Left cardiac atrium (tissue), 4 donors: ENCODE measurements around the gene HADHA. TPM values are rescaled to one million over a fixed set of nuclear protein-coding genes. Genes with fewer than 3 reads are reported as not detected.
"Not testable (repeated sequence)": the region's sequence is repeated elsewhere in the genome, so short reads cannot be mapped to it uniquely, and the experiment has no call there.

Source experiments
- ATAC-seq, 2 donors: fragments of 200-7000 bp; cut with Tn5 transposase; one replicate each; pipeline ENCODE4 v1.9.1; 2020; ENCODE audit warnings: mild to moderate bottlenecking in 2 of 2, moderate library complexity in 2 of 2
- DNase-seq: peaks from one replicate; pipeline ENCODE4 v3.0.0-alpha.2; 2020
- intact Hi-C, 2 donors: fragments of 100-400 bp; cut with DNase I; formaldehyde crosslinking; loops; one replicate each; pipeline versions ENCODE4 v1.14.1 to v1.15.1; 2022 to 2023
- total RNA-seq, 2 donors: library from RNA; stranded (reverse); fragmentation: NEBNext Ultra II Directional; extraction: Animal tissue kit (Norgen Biotek cat#: 25700); gene quantifications; one replicate each; pipeline ENCODE4 v1.2.1, GENCODE V29; 2021
- donor health status: DM: no; HTN: yes; CAD: no.
- donor health status: DM: no; HTN: yes; CAD: no; lungs with severe emphysema.
- donor health status: DM: yes; HTN: yes; CAD: no.
- donor health status: Dilated cardiomyopathy.

The HADHA gene
- total RNA-seq, 2 donors from 2014 or later: 330 to 349 TPM

DNA sequence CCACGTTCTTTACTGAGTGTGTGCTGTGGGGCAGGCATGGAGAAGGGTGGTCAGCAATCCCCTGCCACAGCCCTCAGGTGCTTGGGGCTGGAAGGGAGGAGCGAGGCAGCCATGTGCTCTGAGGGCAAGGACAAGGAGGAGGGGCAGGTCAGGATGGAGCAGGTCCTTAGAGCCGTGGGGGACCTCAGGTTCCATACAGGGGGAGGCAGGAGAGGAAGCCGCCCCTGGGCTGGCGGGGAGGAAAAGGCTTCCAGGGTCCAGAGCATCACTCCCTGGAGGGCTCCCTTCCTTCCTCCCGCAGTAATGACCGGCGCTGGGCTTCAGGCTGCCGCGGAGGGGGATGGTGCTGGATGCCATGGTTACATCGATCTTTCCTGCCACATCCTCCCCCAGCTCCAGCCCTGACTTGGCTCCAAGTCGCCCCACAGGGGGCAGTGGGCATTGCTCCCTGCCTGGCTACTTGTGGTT is 65.0 kb downstream of the HADHA start:
- peak in 1 of 2 donors; percentile 16 for ATAC-seq
- intact Hi-C loops: no loop called here
- DNase-seq: no peak

DNA sequence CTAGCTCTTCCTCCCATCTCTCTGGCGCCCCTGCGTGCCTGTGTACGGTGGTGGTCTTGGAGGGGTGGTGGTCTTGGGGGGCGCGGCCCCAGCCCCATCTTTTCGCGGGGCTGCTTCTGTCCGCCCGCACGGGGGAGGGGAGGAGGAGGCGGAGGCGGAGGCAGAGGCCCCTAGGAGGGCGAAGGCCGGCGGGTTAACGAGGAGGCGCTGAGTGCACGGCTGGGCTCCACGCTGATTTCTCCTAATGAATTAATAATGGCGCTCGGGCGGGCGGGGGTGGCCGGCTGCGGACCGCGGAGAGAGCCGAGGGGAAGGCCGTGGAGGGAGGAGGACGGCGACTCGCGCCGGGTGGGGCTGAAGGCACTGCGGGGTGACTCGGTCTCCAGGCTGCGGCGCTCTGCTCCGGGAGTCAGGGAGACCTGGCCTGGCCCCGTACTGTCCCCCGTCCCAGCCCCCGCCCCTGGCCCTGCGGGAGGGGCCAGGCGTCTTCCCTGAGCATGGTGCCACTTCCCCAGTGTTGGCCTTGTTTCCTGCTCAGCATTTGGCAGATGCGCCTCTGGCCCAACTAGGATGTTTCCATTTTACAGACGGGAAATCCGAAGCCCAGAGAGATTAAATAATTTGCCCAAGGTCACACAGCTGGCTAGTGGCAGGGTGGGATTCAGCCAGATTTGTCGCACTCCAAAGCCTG is 65.5 kb downstream of the HADHA start:
- ATAC-seq: peak; percentile 59 to 68
- no peak for DNase-seq
- intact Hi-C loops: no loop called here

DNA sequence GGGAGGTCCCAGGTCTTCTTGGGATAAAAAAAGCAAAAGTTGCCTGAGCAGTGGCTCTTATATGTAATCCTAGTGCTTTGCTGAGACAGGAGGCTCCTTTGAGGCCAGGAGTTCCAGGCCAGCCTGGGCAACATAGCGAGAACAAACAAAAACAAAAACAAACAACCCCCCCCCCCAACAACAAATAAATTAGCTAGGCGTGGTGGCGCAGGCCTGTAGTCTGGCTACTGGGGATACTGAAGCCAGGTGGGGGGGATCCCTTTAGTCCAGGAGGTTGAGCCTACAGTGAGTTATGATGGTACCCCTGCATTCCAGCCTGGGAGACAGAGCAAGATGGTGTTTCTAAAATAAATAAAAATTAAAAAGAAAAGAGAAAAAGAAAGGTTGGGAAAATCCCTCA is 66.2 kb downstream of the HADHA start:
- DNase-seq: no peak
- ATAC-seq: no peak
- intact Hi-C loops: no loop called here

DNA sequence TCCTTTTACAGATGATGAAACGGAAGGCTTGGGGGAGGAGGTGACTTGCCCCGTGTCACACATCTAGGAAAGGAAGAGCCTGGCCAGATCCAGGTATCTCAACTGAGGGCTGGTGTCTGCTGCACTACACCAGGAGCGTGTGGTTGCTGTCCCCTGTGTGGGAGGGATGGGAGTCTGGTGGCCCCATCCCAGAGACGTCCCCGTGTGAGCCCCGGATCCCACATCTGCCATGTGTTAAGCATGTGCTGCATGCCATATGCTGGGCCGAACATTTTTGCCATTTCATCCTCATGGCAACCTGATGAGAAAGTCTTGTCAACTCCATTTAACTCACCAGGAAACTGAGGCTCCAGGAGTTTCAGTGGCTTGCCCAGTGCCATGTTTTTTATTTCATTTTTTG is 67.3 kb downstream of the HADHA start:
- no peak for DNase-seq
- intact Hi-C loops: no loop called here
- no peak for ATAC-seq

DNA sequence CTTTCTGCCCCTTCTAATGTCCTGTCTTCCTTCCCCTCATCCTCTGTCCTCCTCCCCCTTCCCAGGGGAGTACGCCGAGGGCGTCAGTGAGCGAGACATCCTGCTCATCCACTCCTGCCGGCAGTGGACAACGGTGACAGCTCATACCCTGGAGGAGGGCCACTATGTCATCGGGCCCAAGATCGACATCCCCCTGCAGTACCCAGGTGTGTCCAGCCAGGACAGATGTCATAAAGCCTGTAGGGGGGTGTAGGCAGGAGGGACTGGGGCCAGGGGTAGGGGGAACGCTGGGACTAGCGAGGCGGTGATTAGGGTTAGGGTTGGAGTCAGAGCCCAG is 68.2 kb downstream of the HADHA start:
- ATAC-seq (no peak), DNase-seq (no peak)
- intact Hi-C loops: no loop called here

DNA sequence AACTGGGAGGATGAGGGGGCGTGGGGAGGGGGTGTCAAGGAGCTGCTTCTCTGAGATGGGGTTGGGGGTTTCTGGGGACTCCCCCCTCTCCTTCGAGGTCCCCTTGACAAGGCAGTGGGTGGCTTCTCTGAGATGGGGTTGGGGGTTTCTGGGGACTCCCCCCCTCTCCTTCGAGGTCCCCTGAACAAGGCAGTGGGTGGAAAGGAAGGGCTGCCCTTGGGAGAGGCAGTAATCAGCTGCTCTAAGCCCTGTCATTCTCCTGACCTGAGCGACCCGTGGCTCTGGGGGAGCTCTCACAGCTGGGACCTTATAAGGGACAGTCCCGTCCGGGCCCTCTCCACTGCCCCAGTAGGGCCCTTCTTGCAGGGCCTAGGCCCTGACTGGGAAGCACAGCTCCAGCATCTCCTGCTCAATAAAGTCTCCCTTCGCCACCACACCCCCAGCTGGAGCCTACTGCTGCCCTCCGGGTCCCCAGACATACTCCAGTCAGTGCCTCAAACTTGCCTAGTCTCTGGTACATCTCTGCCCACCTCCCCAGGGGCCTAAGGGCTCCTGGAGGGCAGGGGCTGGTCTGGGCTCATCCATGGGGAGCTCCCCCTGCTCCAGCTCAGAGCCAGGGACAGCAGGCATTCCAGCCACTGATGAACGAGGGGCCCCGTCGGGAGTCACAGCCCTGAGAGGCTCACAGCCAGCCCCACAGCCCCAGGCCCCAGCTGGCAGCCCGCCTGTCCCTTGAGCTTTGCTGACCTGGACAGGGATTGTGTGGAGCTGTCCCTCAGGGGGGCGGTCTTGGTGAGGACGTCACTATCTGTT is 68.8 kb downstream of the HADHA start:
- intact Hi-C loops: no loop called here
- DNase-seq (no peak), ATAC-seq (no peak)

DNA sequence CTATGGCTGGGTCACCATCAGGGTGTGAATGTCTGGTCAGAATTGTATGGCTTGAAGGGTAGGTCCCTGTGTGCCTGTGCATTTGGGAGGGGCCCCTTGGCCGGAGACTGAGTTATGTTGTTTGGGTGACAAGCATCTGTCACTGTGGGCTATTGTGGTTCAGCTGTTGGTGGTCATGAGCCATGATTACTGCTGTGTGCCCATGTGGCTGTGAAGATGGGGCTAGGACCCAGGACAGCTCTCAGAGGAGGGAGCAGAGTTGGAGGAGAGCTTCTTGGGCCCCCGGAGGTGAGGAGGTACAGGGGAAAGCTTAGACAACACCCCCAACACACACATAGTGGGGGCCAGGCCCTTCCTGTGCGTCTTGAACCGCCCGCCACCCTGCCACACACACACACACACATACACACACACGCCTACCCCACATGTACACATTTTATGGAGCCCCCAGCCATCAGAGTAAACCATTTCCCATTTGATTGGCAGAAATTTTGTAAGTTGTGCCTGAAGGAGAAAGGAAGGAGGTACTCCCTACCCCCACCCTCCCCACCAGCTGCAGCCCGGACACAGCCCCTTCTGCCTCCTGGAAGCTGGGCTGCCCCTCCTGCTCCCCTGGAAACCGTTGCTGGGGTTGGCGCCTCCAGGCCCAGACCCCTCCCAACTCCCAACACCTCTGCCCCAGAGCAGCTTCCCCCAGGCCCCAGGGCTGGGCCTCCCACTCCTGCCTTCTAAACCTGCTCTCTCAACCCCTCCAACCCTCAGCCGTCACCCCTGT is 69.6 kb downstream of the HADHA start:
- intact Hi-C loops: no loop called here
- DNase-seq: no peak
- ATAC-seq: no peak

DNA sequence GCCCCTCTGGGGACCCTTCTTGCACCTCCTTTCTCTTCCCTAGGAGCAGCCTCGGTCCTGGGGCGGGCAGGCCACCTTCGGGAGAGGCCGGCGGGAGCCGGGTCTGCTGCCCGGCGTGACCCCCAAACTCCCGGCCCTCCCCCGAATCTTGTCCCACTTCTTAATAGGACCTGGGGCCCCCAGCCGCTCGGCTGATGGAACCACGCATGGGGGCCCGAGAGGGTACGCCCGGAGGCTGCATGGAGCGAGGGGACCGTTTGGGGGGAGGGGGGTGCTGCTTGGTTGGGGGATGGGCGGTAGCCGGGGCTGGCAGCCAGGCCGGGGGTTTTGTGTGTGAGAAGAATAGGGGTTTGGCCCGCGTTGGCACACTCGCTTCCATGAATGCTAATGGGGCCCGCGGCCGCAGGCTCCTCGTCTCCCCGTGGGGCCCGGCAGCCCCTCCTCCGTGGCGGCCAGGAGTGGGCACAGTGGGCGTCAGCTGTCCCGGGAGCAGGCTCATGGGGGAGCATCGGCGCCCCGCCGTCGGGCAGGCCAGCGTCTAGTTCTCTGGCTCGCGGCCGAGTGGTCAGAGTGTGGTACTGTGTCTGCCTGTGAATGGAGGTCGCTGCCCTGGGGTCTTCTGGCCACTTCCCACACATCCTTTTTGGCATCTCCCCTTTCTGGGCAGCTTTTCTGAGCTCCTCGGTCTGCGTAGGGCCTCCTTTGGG is 70.5 kb downstream of the HADHA start:
- DNase-seq (no peak), ATAC-seq (peak in 1 of 2 donors; percentile 13)
- intact Hi-C loops: no loop called here

DNA sequence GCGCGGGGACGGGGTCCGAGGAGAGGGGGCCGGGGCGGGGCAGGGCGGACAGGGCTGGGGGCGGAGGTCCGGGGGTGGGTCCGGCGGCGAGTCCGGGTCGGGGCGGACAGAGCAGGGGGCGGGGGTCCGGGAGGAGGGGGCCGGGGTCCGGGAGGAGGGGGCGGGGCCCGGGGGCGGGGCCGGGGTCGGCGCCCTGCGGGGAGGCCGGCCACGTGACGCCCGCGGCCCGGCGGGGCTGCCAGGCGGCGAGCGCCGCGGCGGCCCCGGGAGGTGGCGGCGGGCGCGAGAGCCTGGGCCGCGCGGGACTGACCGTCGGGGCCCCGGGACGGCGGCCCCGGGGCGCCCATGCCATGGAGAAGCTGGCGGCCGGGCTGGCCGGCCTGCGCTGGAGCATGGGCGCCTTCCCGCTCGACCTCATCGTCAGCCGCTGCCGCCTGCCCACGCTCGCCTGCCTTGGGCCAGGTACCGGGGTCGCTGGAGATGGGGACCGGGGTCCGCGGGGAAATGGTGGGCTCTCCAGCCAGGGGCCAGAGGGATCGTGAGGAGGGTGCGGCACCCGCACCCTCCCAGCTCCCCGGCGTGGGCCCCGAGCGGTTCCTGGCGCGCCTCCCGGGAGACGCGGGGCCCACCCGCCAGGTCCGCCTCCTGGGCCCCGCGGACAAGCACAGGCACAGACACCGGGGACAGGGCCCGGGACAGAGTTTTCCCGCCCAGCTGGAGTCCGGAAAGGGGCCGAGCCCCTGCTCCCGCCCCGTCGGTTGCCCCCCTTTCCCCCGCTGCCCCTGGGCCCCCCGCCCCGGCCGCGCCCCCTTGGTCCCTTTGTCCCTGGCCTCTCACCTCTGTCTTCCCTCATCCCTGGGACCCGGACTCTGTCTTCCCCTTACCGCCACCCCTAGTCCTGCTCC is 71.3 kb downstream of the HADHA start, which contains the start of gene GAREM2:
Gene GAREM2, plus strand, starts transcription at position 218 of the 905 bp plus-strand sequence. Its CDS starts 133 bp downstream, at position 351.
- ATAC-seq (peak; percentile 8 to 14), DNase-seq (no peak)
- intact Hi-C loops: no loop called here

DNA sequence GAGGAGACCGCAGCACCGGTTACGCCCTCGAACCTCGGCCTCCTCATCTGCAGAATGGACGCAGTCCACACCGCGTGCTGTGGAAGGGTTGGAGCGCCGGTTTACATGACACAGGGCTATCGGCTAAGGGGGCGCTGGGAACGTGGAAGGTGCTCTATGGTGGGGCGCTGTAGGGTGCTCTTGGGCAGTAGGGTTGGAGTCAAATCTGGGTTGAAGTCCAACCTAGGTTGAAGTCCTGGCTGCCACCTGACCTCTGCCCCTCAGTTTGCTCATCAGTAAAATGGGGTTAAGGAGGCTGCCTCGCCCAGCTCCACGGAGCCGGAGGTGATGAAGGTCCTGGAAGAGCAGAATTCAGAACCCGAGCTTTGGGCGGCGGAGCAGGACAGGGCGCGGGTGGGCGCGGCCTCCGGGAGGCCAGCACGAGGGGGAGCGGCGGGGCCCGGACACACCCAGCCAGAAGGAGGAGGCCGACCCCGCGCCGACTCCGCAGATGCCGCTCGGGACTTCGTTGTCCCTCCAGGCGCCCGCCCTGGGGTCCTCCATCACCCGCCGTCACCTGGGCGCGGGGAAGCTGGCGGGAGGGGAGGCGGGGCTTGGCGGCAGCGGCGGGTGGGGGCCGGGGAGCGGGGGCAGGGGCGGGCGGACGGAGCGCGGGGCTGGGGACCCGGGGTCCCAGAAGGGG is 72.1 kb downstream of the HADHA start:
- intact Hi-C loops: no loop called here
- no peak for DNase-seq
- no peak for ATAC-seq

DNA sequence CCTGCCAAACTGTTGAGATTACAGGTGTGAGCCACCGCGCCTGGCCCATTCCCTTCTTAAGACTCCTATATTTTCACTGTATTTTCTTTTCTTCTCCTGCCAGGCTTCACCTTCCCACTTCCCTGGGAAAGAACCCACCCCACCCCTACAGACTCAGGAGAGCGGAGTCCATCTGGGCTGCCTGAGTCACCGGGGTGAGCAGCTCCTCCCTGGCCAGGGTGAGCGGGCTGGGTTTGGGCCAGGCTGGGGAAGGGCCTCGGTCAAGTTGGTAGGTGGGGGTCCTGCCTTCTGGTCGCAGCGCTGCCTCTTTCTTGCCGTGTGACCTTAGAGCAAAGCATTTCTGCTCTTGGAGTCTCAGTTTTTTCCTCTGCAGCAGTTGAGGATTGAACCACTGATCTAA is 73.6 kb downstream of the HADHA start:
- no peak for ATAC-seq
- no peak for DNase-seq
- intact Hi-C loops: no loop called here

DNA sequence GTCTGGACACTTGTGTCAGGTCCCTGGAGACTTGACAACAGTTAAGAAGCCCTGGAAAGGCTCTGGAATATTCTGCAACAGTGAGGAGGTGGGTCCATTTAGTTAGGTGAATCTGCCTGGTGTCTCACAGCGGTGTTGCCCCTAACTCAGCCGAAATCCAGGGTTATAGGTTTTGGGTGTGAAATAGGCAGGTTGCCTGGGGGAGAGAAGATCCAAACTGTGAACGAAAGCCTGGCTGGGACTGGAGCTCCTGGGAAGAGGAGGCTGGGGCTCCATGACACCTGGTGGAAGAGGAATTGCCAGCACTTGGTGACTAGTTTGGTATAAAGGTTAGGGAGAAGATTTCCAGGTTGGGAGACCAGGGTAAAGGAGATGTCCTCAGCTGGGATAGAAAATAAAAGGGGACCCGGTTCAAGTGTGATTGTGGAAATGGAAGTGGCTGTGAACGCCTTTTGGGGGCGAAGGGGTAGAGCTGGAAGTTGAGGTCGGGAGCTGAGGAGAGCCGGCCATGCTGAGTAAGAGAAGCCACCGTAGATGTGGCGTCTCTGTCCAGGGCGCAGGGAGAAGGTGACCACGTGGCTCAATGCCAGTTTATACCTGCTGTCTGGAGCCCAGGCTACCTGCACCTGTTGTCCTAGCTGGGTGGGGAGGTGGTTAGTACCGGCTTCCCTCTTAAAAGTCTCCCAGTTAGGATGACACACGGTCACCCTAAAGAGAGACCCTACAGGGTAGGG is 74.6 kb downstream of the HADHA start:
- intact Hi-C loops: no loop called here
- DNase-seq: no peak

DNA sequence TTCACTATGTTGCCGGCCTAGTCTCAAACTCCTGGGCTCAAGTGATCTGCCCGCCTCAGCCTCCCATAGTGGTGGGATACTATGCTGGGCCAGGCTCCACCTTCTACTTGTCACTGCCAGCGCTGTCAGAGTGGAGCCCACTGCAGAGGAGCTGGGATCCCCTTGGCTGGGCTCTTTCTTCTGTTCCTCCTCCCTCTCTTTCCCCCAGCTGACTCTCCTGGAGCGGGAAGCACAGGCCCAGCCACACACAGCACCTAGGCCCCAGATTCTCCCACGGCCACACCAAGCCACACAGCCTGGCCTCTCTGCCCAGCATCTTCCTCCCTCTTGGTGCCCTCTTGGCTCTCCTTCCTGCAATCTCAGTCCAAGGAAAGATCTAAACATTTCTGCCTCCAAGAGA is 75.2 kb downstream of the HADHA start:
- no peak for DNase-seq
- intact Hi-C loops: no loop called here
- ATAC-seq: no peak

More for the DNA sequence above, 74.6 kb downstream of the HADHA start:
- no peak for ATAC-seq

DNA sequence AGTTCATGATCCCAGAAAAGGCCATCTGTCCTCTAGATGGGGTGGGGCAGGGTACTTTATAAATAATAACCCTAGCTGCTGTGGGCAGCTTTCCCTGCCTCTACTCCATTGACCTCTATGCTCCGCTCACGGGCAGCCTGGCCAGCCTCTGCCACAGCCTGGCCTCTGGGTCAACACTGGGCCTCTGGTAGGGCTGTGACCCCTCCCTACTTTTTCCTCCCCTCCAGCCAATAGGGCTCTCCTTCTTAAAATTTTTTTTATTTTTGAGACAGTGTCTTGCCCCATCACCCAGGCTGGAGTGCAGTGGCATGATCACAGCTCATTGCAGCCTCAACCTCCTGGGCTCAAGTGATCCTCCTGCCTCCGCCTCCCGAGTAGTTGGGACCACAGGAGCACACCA is 75.6 kb downstream of the HADHA start:
- intact Hi-C loops: no loop called here
- ATAC-seq (no peak), DNase-seq (no peak)

DNA sequence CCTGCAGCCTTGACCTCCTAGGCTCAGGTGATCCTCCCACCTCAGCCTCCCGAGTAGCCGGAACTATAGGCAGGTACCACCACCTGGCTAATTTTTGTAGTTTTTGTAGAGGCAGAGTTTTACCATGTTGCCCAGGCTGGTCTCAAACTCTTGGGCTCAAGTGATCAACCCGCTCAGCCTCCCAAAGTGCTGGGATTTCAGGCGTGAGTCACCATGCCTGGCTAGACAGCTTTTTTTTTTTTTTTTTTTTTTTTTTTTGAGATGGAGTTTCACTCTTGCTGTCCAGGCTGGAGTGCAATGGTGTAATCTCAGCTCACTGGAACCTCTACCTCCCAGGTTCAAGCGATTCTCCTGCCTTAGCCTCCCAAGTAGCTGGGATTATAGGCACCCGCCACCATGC is 77.9 kb downstream of the HADHA start:
- intact Hi-C loops, ATAC-seq, DNase-seq: not testable (repeated sequence)

DNA sequence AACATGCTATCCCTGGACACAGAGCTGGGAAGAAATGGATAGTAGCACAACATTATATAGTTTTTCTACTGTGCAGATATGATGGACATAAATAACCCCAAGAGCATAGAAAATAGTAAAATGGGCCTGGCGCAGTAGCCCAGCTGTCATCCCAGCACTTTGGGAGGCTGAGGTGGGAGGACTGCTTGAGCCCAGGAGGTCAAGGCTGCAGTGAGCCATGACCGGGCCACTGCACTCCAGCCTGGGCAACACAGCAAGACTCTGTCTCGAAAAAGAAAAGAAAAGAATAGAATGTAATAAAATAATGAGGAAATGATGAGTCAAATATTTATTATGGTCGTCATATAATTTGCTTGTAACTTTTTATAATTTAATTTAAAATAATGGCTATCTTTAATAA is 79.0 kb downstream of the HADHA start:
- DNase-seq (no peak), ATAC-seq (no peak)
- intact Hi-C loops: no loop called here

DNA sequence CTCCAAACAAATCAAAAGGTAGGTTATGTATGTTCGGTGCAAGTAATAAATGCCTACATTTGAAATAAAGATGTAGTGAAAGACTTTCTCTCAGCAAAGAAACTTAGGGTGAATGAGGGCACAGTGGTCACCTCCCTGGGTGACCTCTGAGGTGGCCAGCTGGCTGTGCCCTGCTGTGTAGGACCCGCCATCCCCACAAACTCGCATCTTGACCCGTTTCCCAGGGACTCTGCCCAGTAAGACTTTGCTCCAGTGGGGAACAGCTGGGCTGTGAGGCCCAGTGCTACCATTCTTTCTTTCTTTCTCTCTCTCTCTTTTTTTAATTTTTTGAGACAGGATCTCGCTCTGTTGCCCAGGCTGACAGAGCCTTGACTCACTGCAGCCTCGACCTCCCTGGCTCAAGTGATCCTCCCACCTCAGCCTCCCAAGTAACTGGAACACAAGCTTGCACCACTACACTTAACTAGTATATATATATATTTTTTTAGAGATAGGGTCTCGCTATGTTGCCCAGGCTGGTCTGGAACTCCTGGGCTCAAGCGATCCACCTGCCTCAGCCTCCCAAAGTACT is 79.7 kb downstream of the HADHA start:
- no peak for ATAC-seq
- no peak for DNase-seq
- intact Hi-C loops: no loop called here
